Urinary bladder (tissue), 4 donors: ENCODE measurements around the gene RAB33B. TPM values are rescaled to one million over a fixed set of nuclear protein-coding genes. Genes with fewer than 3 reads are reported as not detected.

ENCODE experiments used
- DNase-seq: peaks from one replicate; pipeline ENCODE4 v3.0.0-alpha.2; 2015; ENCODE audit errors: extremely low spot score
- H3K27ac ChIP-seq: one replicate; pipeline ENCODE4 v1.5.1; 2013; ENCODE audit warnings: low read depth, mild to moderate bottlenecking, moderate library complexity
- H3K36me3 ChIP-seq: one replicate; pipeline ENCODE4 v1.6.1; 2013; ENCODE audit warnings: mild to moderate bottlenecking, moderate library complexity; ENCODE audit not compliant: insufficient read depth
- H3K4me1 ChIP-seq: one replicate; pipeline ENCODE4 v1.6.1; 2013; ENCODE audit warnings: mild to moderate bottlenecking, moderate library complexity; ENCODE audit not compliant: insufficient read depth
- H3K4me3 ChIP-seq: one replicate; pipeline ENCODE4 v1.5.1; 2013; ENCODE audit warnings: low read depth, low read length
- WGBS: extraction: QIAGEN DNeasy Blood & Tissue Kit; methylation state at CpG from one replicate; pipeline ENCODE4 v1.1.7; 2013; 5-methylcytosine and 5-hydroxymethylcytosine counted together
- polyA plus RNA-seq: library from polyadenylated mRNA; stranded (reverse); fragments of 200-250 nt; gene quantifications from one replicate; pipeline ENCODE4 v1.2.3, GENCODE V29; 2013
- total RNA-seq: library from RNA; depleted of rRNA; stranded (reverse); fragments of >200 nt; gene quantifications from one replicate; pipeline ENCODE4 v1.2.3, GENCODE V29; 2014
- donor health status: healthy with polysubstance abuse.
- donor health status: healthy.

Gene RAB33B
- total and polyA plus RNA-seq, 2 donors: 7.7 to 46.7 TPM

DNA sequence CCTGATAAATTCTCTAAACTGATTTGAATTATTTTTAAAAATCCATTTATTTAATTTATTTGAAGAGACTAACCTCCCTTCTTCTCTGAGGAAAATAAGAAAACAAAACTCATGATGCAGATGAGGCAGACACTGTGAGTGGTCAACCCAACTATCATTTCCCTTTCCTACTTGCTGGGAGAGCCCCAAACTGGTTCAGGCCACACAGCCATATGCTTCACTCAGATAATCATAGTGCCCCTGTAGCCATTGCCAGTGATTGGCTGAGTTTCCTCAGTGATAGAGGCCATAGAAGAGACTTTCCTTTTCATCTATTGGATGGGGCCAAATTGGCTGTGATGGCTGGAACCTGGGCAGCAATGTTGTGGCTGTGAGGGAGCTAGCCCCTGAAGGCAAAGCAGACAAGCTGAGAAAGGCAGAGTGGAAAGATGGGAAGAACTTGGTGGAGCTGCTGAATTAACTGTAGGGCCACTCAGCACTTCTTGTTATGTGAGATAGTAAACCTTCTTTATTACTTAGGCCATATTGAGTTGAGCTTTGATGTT is 49.8 kb downstream of the RAB33B start:
- no peak for DNase-seq
- H3K27ac ChIP-seq: no peak overlapping the region
- H3K4me3 ChIP-seq: no peak overlapping the region
- H3K36me3 ChIP-seq: peaks cover 2% of the 10 kb centered on the region
- no peaks in the 10 kb centered on the region for H3K4me1 ChIP-seq

DNA sequence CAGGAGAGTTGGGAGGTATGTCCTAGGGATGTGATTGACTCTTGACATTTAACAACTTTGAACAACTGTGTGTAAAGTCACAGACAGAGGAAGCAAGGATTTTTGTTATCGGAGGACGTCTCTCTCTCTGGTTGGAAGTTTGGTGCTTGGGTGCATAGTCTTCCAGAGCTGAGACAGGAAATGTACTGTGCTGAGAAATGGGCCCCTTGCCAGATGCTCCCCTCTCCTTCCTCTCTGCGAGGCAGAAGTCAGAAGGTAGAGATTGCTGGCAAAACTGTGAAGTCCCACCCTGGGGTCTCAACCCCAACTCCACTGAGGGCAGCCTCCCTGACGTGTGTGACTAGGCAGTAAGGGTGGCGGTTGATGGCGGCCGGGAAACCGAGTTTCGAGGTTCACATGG is 52.9 kb downstream of the RAB33B start:
- 88% methylated on average over 9 of the region's 9 CpGs for WGBS
- no peak for DNase-seq
- peaks cover 2% of the 10 kb centered on the region for H3K36me3 ChIP-seq

GRCh38 chr4:139508581-139509237 is 54.8 kb downstream of the RAB33B start:
- DNase-seq: no peak
- Histone ChIP-seq H3K27ac (no peak overlapping the region), H3K4me3 (no peak overlapping the region), H3K4me1 (no peaks in the 10 kb centered on the region), H3K36me3 (peaks cover 2% of the 10 kb centered on the region)
- WGBS: 90% methylated on average over 11 of the region's 11 CpGs

More for the DNA sequence above, 52.9 kb downstream of the RAB33B start:
- Histone ChIP-seq H3K4me1 (no peaks in the 10 kb centered on the region), H3K4me3 (no peak overlapping the region), H3K27ac (no peak overlapping the region)

DNA sequence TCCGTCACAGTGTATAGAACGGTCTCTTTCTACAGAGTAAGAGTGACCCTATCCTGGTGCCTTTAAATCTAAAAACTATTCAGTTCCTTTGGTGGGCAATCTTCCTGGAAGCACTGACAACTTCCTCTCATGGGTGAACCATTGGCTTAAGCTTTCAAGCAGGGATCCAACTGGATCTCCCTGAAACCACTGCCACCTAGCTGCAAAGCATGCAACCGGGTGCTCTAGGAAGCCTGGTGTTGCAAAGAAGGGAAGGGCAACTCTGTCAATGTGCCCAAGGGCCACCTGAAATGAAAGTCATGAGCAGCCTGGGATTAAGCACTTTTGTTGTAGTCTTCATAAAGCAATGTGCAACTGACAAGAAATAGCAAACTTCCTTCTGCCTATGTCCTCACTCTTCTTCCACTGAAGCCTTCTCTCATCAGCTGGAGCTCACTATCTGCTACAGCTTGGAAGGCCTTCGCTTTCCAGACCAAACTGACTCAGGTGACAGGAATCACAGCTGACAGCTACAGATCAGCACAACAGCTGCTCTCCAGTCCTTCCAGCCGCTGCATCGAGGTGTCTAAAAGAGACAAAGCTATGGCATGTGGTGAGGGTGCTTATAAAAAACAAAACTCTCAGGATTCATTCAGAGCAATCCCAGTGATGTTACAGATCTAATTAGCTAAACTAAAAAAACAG is 55.9 kb downstream of the RAB33B start:
- no peak overlapping the region for H3K27ac ChIP-seq
- whole genome bisulfite sequencing: 84% methylated on average over 6 of the region's 6 CpGs

DNA sequence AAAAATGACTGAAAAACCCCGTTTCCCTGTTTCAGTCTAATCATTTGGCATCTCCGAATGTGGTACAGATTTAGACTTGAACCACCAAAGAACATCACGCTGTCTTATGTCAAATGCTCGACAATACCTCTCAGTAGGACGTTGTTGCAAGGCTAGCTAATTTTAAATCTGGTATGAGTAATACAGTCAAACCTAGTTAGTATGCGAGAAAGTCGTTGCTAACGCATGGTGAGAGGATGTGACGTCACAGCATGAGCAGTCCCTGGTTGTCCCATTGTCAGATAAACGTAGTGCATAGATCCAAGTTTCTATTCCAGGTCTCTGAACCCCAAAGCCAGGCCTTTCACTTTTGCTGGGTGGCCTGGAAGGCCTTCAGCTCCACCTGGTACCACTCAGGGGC is 57.4 kb downstream of the RAB33B start:
- WGBS: 84% methylated on average over 10 of the region's 10 CpGs
- Histone ChIP-seq H3K36me3 (peaks cover 2% of the 10 kb centered on the region), H3K4me3 (no peak overlapping the region), H3K4me1 (no peaks in the 10 kb centered on the region), H3K27ac (no peak overlapping the region)
- DNase-seq: no peak

More for the DNA sequence above, 55.9 kb downstream of the RAB33B start:
- H3K4me3 ChIP-seq: no peak overlapping the region
- no peak for DNase-seq
- no peaks in the 10 kb centered on the region for H3K4me1 ChIP-seq
- H3K36me3 ChIP-seq: peaks cover 2% of the 10 kb centered on the region

GRCh38 chr4:139514382-139515059 is 60.6 kb downstream of the RAB33B start:
- H3K36me3 ChIP-seq: no peaks in the 10 kb centered on the region
- 69% methylated on average over 8 of the region's 8 CpGs for WGBS
- DNase-seq: no peak
- no peaks in the 10 kb centered on the region for H3K4me1 ChIP-seq
- H3K27ac ChIP-seq: no peak overlapping the region
- no peak overlapping the region for H3K4me3 ChIP-seq

DNA sequence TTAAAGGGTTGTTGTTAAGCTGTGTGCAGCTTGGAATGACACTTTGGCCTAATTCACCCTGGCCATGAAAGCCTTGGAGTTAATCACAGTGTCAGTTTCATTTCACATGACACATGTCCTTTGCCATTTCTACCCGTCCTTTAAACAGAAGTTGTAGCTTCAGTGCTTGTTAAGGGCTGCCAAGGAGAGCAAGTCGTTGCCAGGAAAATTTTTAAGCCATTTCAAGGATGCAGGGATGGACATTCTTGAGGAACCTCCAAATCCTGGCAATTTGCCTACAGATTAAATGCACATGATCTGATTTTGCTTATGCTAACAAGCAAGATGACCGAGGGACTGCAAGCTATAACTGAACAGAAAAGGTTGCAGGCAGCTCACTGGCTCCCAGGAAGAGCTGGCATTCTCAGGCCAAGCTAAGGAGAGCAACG is 61.6 kb downstream of the RAB33B start:
- H3K36me3 ChIP-seq: no peaks in the 10 kb centered on the region
- no peak for DNase-seq
- H3K27ac ChIP-seq: no peak overlapping the region
- no peaks in the 10 kb centered on the region for H3K4me1 ChIP-seq
- no peak overlapping the region for H3K4me3 ChIP-seq
- 26% methylated on average over 4 of the region's 4 CpGs for WGBS

GRCh38 chr4:139521754-139522401 is 68.0 kb downstream of the RAB33B start:
- 76% methylated on average over 4 of the region's 4 CpGs for WGBS
- Histone ChIP-seq H3K36me3 (peaks cover 3% of the 10 kb centered on the region), H3K4me1 (no peaks in the 10 kb centered on the region)

DNA sequence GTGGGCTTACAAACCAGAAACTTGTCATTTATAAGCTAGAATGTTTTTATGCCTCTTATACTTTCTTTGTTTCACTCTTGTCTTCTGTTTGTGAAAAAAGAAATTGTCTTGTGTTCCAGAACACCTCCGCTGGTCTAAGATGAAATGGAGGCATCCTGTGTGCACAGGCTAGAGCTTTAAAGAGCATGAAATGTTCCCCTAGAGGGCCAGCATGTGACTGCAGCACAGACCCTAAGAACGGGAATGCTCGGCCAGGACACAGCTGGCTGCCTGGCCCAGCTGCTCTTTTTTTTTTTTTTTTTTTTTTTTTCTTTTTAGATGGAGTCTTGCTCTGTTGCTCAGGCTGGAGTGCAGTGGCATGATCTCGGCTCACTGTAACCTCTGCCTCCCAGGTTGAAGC is 68.5 kb downstream of the RAB33B start:
- no peak for DNase-seq
- no peaks in the 10 kb centered on the region for H3K4me1 ChIP-seq
- no peak overlapping the region for H3K27ac ChIP-seq
- H3K4me3 ChIP-seq: no peak overlapping the region
- peaks cover 3% of the 10 kb centered on the region for H3K36me3 ChIP-seq
- WGBS: 66% methylated on average over 4 of the region's 4 CpGs

More at GRCh38 chr4:139521754-139522401, 68.0 kb downstream of the RAB33B start:
- H3K4me3 ChIP-seq: no peak overlapping the region
- H3K27ac ChIP-seq: no peak overlapping the region
- DNase-seq: no peak

- no peak overlapping the region for H3K4me3 ChIP-seq
- no peak overlapping the region for H3K27ac ChIP-seq
- 80% methylated on average over 1 of the region's 1 CpG for WGBS
- H3K36me3 ChIP-seq: peaks cover 3% of the 10 kb centered on the region
- H3K4me1 ChIP-seq: no peaks in the 10 kb centered on the region
- DNase-seq: no peak
These were observed 69.2 kb downstream of the RAB33B start for GRCh38 chr4:139523076-139523475.

- H3K36me3 ChIP-seq: peaks cover 3% of the 10 kb centered on the region
- H3K4me3 ChIP-seq: no peak overlapping the region
- DNase-seq: no peak
- WGBS: 76% methylated on average over 4 of the region's 4 CpGs
- no peaks in the 10 kb centered on the region for H3K4me1 ChIP-seq
- no peak overlapping the region for H3K27ac ChIP-seq
These were observed 70.2 kb downstream of the RAB33B start for GRCh38 chr4:139524062-139524631.

DNA sequence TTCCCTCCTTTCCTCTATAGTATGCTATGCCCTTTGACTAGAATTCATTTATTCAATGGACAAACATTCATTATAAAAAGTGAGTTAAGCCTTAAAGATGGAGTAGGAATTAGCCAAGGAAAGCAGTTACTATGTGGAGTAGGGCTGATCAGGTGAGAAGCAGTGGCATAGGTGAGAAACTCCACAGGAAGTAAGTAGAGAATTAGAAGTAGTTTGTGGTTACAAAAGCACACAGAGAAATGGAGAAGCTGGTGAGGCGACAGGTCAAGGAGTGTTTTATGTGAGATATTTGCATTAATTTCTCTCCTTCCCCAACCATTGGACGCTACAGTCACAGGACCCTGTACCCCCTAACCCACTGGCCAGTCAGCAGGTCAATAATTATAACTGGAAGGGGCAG is 71.5 kb downstream of the RAB33B start:
- Histone ChIP-seq H3K27ac (no peak overlapping the region), H3K36me3 (peaks cover 3% of the 10 kb centered on the region), H3K4me1 (no peaks in the 10 kb centered on the region), H3K4me3 (no peak overlapping the region)
- DNase-seq: no peak
- 49% methylated on average over 2 of the region's 2 CpGs for WGBS
